ENCODE measurements around the gene RPS3.
"Not testable (repeated sequence)": the region's sequence is repeated elsewhere in the genome, so short reads cannot be mapped to it uniquely, and the experiment has no call there.

RPS3 gene

GRCh38 chr11:75399344-75400145 is at the start of gene RPS3:
Gene RPS3, plus strand, starts transcription at chr11:75399518. Its CDS starts 30 bp downstream, at chr11:75399548.
- peak; percentile 94 for DNase-seq

- no peak for DNase-seq
Observed at GRCh38 chr11:75349521-75350116, 49.7 kb upstream of the RPS3 start.

GRCh38 chr11:75350122-75350742 is 49.1 kb upstream of the RPS3 start:
- no peak for DNase-seq

GRCh38 chr11:75350743-75351540 is 48.4 kb upstream of the RPS3 start:
- DNase-seq: peak; percentile 55

GRCh38 chr11:75351541-75351790 is 47.9 kb upstream of the RPS3 start, which contains the start of gene ARRB1:
Gene ARRB1, minus strand, starts transcription at chr11:75351661. Its CDS starts 54 bp downstream, at chr11:75351607.
- DNase-seq: peak; percentile 51

GRCh38 chr11:75351791-75352587 is 47.3 kb upstream of the RPS3 start:
- DNase-seq: peak; percentile 45

GRCh38 chr11:75352588-75353206 is 46.6 kb upstream of the RPS3 start:
- DNase-seq: no peak

- no peak for DNase-seq
Observed at GRCh38 chr11:75355051-75355450, 44.3 kb upstream of the RPS3 start.

- DNase-seq: no peak
Observed at GRCh38 chr11:75356613-75357012, 42.7 kb upstream of the RPS3 start.

GRCh38 chr11:75362285-75362684 is 37.0 kb upstream of the RPS3 start:
- DNase-seq: not testable (repeated sequence)

GRCh38 chr11:75365711-75366181 is 33.6 kb upstream of the RPS3 start:
- no peak for DNase-seq

GRCh38 chr11:75366826-75367225 is 32.5 kb upstream of the RPS3 start:
- DNase-seq: not testable (repeated sequence)

GRCh38 chr11:75369560-75370255 is 29.6 kb upstream of the RPS3 start:
- no peak for DNase-seq

- no peak for DNase-seq
Observed at GRCh38 chr11:75371949-75372876, 27.1 kb upstream of the RPS3 start.

- DNase-seq: no peak
Observed at GRCh38 chr11:75373201-75373600, 26.1 kb upstream of the RPS3 start.

GRCh38 chr11:75374646-75375045 is 24.7 kb upstream of the RPS3 start:
- no peak for DNase-seq

- DNase-seq: no peak
Observed at GRCh38 chr11:75375626-75376025, 23.7 kb upstream of the RPS3 start.

- DNase-seq: peak; percentile 29
Observed at GRCh38 chr11:75376175-75376574, 23.1 kb upstream of the RPS3 start.

- not testable (repeated sequence) for DNase-seq
Observed at GRCh38 chr11:75378776-75379175, 20.5 kb upstream of the RPS3 start.

- DNase-seq: no peak
Observed at GRCh38 chr11:75380245-75380644, 19.1 kb upstream of the RPS3 start.

Data from NCI-H82 (cell line).